Kidney (tissue), 14 donors: Measurements from ENCODE around the gene KCNQ1. TPM values are rescaled to one million over a fixed set of nuclear protein-coding genes. Genes with fewer than 3 reads are reported as not detected.
A peak's percentile ranks its signal among the peaks of the same experiment; 100 is the strongest.

Experiments
- DNase-seq, 5 donors: peaks; one replicate each; pipeline ENCODE4 v3.0.0-alpha.2; 2013 to 2020
- FAIRE-seq: peaks from 2 replicates; lab custom pipeline; 2012; peaks lifted over from hg19 to GRCh38; lab: Jason Lieb, UNC
- H3K27ac ChIP-seq, 2 donors: one replicate each; pipeline ENCODE4 v1.7.0; 2013; ENCODE audit warnings: low read depth in 2 of 2, low read length in 2 of 2, inconsistent platforms in 1 of 2
- H3K27me3 ChIP-seq: one replicate; pipeline ENCODE4 v1.7.1; 2013; ENCODE audit warnings: low read length, inconsistent platforms; ENCODE audit not compliant: control insufficient read depth, insufficient read depth
- H3K36me3 ChIP-seq, 3 donors: one replicate each; pipeline versions ENCODE4 v1.7.0 to v1.7.1; 2013; ENCODE audit warnings: low read length in 3 of 3, control low read depth in 1 of 3, inconsistent platforms in 1 of 3; ENCODE audit not compliant: insufficient read depth in 3 of 3, control insufficient read depth in 2 of 3
- H3K4me1 ChIP-seq, 3 donors: one replicate each; pipeline versions ENCODE4 v1.7.0 to v1.7.1; 2013; ENCODE audit warnings: low read length in 3 of 3, inconsistent platforms in 1 of 3, low read depth in 1 of 3; ENCODE audit not compliant: control insufficient read depth in 2 of 3, insufficient read depth in 2 of 3
- H3K4me3 ChIP-seq, 3 donors: one replicate each; pipeline versions ENCODE4 v1.7.0 to v1.8.1; 2013; ENCODE audit warnings: low read length in 3 of 3, control low read depth in 1 of 3, inconsistent platforms in 1 of 3
- H3K9ac ChIP-seq, 3 donors: one replicate each; pipeline versions ENCODE4 v1.7.0 to v1.7.1; 2013; ENCODE audit warnings: low read length in 3 of 3, control low read depth in 1 of 3, inconsistent platforms in 1 of 3
- H3K9me3 ChIP-seq, 3 donors: one replicate each; pipeline versions ENCODE4 v1.7.0 to v1.7.1; 2013; ENCODE audit warnings: low read length in 3 of 3, control low read depth in 1 of 3, inconsistent platforms in 1 of 3; ENCODE audit not compliant: control insufficient read depth in 2 of 3, insufficient read depth in 1 of 3
- intact Hi-C: fragments of 100-400 bp; cut with DNase I; formaldehyde crosslinking; loops from one replicate; pipeline ENCODE4 v1.11.1; 2022
- polyA plus RNA-seq: library from polyadenylated mRNA; stranded (reverse); fragments of 350-450 nt; fragmentation: Illumina TruSeq; extraction: RNeasy Lipid Tissue Mini Kit (QIAGEN cat#74804); gene quantifications from one replicate; pipeline ENCODE4 v1.2.3, GENCODE V29; 2014; ENCODE audit warnings: low read depth, low replicate concordance; ENCODE audit not compliant: insufficient read depth
- total RNA-seq: library from RNA; stranded (reverse); fragmentation: NEBNext Ultra II Directional; extraction: Animal tissue kit (Norgen Biotek cat#: 25700); gene quantifications from one replicate; pipeline ENCODE4 v1.2.1, GENCODE V29; 2021
- TF ChIP-seq, protein P1 (sequence below): IDR thresholded peaks from 3 replicates; pipeline ENCODE4 v1.5.1; 2012; ENCODE audit warnings: mild to moderate bottlenecking, moderate library complexity, borderline replicate concordance; ENCODE audit not compliant: insufficient read depth; ENCODE audit errors: extremely low read depth
- donor health status: control.
- donor health status: control.
- donor health status: control.
- donor health status: control.
- donor health status: control.
- donor health status: DM: yes; HTN: yes; CAD: no.
- donor health status: Normal renal cell carcinoma (clear cell type).

KCNQ1 gene
- total and polyA plus RNA-seq, 2 donors from 2014 or later = 45.5 to 49.4 TPM

DNA sequence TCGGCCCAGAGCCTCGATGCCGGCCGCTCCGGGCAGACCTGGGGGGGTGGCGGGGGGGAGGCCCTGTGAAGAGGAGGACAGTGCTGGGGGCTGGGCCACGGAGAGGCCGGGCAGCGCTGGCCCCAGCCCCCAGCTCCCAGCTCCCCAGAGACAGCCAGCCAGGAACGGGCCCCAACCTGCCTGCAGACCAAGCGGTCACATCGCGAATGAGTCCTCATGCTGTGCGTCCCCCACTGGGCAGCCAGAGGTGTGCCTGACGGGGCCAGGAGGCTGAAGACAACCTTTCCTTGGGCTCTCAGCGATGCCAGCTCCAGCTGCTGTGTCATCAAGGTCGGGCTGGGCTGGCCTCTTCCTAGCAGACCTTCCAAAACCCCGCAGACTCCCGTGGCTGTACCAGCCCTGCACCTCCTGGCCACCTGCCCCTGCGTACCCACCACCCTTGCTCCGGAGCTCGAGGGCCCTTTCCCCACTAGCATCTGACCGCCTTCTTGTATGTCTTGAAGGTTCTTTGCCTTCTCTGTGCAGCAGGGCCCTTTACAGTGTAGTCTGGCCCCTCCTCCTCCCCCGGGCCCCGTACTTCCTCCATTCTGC lies 352.4 kb downstream of the KCNQ1 start:
- H3K9ac ChIP-seq = no peak overlapping the region
- H3K4me3 ChIP-seq = no peak overlapping the region
- H3K27me3 ChIP-seq = no peaks in the 10 kb centered on the region
- DNase-seq (peak in 3 of 5 donors; percentile 10 to 65 (median 43)), FAIRE-seq (no peak)
- TF ChIP-seq, protein P1, sequence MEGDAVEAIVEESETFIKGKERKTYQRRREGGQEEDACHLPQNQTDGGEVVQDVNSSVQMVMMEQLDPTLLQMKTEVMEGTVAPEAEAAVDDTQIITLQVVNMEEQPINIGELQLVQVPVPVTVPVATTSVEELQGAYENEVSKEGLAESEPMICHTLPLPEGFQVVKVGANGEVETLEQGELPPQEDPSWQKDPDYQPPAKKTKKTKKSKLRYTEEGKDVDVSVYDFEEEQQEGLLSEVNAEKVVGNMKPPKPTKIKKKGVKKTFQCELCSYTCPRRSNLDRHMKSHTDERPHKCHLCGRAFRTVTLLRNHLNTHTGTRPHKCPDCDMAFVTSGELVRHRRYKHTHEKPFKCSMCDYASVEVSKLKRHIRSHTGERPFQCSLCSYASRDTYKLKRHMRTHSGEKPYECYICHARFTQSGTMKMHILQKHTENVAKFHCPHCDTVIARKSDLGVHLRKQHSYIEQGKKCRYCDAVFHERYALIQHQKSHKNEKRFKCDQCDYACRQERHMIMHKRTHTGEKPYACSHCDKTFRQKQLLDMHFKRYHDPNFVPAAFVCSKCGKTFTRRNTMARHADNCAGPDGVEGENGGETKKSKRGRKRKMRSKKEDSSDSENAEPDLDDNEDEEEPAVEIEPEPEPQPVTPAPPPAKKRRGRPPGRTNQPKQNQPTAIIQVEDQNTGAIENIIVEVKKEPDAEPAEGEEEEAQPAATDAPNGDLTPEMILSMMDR = no peak
- peaks cover 0 to 2% (median 0%) of the 10 kb centered on the region in 3 donors for H3K36me3 ChIP-seq
- H3K4me1 ChIP-seq = peaks cover 0 to 3% (median 1%) of the 10 kb centered on the region in 3 donors
- H3K27ac ChIP-seq = no peak overlapping the region
- intact Hi-C loops = no loop called here
- H3K9me3 ChIP-seq = peaks cover 0 to 3% (median 0%) of the 10 kb centered on the region in 3 donors

DNA sequence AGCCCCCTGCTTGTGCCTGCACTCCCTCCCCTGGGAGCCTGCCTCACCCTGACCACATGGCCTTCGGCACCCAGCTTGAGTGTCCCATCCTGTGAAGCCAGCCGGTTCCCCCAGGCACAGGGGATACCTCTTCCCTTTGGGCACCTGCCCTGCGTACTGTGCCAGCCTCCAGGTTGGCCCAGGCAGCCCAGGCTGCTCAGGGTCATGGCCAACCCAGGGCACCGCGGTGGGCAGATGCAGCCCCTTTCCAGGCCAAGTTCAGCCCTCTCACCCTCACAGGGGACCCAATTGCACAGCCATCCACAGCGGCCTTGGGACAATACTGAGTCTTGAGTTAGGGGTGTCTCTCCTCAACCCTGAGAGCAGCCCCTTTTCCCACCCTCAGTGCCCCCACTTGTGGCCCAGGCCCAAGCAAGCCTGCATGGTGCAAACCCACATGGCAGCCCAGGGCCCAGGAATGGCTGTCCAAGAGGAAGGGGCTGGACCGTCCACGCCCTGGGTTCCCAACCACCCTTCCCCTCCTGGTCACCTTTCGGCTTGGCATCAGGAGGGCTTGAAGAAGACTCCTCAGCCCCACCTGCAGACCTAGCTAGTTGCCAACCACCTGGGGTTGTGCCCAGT lies 353.0 kb downstream of the KCNQ1 start:
- intact Hi-C loops = no loop called here
- H3K4me3 ChIP-seq = no peak overlapping the region
- no peak for FAIRE-seq
- H3K9ac ChIP-seq = no peak overlapping the region
- peaks cover 0 to 3% (median 0%) of the 10 kb centered on the region in 3 donors for H3K4me1 ChIP-seq
- H3K36me3 ChIP-seq = peaks cover 0 to 2% (median 0%) of the 10 kb centered on the region in 3 donors
- no peak overlapping the region for H3K27ac ChIP-seq
- DNase-seq = peak in 2 of 5 donors; percentile 5 to 48
- peaks cover 0 to 3% (median 0%) of the 10 kb centered on the region in 3 donors for H3K9me3 ChIP-seq
- TF ChIP-seq, protein P1 = no peak
- no peaks in the 10 kb centered on the region for H3K27me3 ChIP-seq

DNA sequence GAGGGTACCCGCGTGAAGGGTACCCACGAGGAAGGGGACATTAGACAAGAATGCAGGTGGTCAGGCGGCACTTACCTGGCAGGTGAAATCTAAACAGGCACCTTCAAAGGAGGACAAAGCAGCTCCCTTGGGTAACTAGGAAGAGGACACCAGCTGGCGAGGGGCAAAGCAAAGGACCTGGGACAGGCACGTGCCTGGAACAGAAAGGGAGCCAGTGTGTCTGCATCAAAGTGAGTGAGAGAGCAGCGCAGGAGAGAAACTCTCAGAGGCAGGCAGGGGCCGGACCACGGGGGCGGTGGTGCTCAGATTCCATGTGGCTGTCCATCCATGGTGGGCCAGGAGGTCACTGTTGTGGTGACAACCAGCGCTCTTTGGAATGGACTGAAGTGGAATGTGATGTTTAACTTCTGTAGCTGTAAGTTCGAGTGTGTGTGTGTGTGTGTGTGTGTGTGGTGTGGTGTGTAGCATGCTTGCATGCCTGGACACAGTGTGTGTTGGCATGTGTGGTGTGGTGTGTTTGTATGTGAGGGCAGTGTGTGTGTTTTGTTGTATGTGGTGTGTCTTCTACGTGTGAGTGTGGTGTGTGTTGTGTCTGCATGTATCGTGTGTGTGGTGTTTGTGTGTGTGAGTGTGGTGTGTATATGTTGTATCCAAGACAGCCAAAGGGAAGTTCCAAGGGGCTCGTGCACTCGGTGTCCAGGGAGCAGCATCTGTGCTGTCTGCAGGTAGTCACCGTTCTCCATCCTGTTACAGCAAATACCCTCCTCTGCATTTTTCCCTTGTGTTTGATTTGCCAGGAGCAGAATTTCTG lies 354.3 kb downstream of the KCNQ1 start:
- intact Hi-C loops = no loop called here
- FAIRE-seq = no peak
- peaks cover 0 to 3% (median 0%) of the 10 kb centered on the region in 3 donors for H3K9me3 ChIP-seq
- TF ChIP-seq, protein P1 = no peak
- H3K27me3 ChIP-seq = no peaks in the 10 kb centered on the region
- peaks cover 0 to 3% (median 0%) of the 10 kb centered on the region in 3 donors for H3K4me1 ChIP-seq
- H3K27ac ChIP-seq = no peak overlapping the region
- H3K4me3 ChIP-seq = peak overlapping the region in 1 of 3 donors; percentile 31
- DNase-seq = peak; percentile 67 to 91 (median 89)
- H3K9ac ChIP-seq = no peak overlapping the region
- peaks cover 0 to 2% (median 0%) of the 10 kb centered on the region in 3 donors for H3K36me3 ChIP-seq
